CD4-positive, alpha-beta T cell treated with Interleukin-6 for 4 hours (primary cell): ENCODE measurements around the gene NFE2L3.
"Not testable (repeated sequence)": the region's sequence is repeated elsewhere in the genome, so short reads cannot be mapped to it uniquely, and the experiment has no call there.

Experiments used
- DNase-seq: peaks from one replicate; pipeline ENCODE4 v3.0.0-alpha.2; 2020; ENCODE audit warnings: mixed read lengths

Gene NFE2L3

GRCh38 chr7:26187380-26188205, 35.6 kb downstream of the NFE2L3 start:
- DNase-seq, result no peak

GRCh38 chr7:26188206-26188956, 36.4 kb downstream of the NFE2L3 start:
- DNase-seq, result no peak

GRCh38 chr7:26188957-26189541, 37.1 kb downstream of the NFE2L3 start:
- no peak for DNase-seq

- DNase-seq, result no peak
Measured at GRCh38 chr7:26189697-26190096, 37.7 kb downstream of the NFE2L3 start.

GRCh38 chr7:26190417-26190869, 38.4 kb downstream of the NFE2L3 start:
- DNase-seq, result no peak

- no peak for DNase-seq
Measured at GRCh38 chr7:26191233-26191973, 39.4 kb downstream of the NFE2L3 start.

GRCh38 chr7:26191974-26192479, 40.0 kb downstream of the NFE2L3 start:
- DNase-seq, result no peak

- no peak for DNase-seq
Measured at GRCh38 chr7:26192485-26193087, 40.6 kb downstream of the NFE2L3 start.

- no peak for DNase-seq
Measured at GRCh38 chr7:26193432-26194207, 41.6 kb downstream of the NFE2L3 start.

- not testable (repeated sequence) for DNase-seq
Measured at GRCh38 chr7:26194764-26195163, 42.8 kb downstream of the NFE2L3 start.

GRCh38 chr7:26195182-26195581, 43.2 kb downstream of the NFE2L3 start:
- DNase-seq, result no peak

- DNase-seq, result no peak
Measured at GRCh38 chr7:26195867-26196657, 44.1 kb downstream of the NFE2L3 start.

GRCh38 chr7:26197153-26198115, 45.4 kb downstream of the NFE2L3 start:
- DNase-seq, result no peak

GRCh38 chr7:26198133-26198780, 46.3 kb downstream of the NFE2L3 start:
- DNase-seq, result no peak

GRCh38 chr7:26198781-26199169, 46.8 kb downstream of the NFE2L3 start:
- DNase-seq, result no peak

- peak; percentile 76 for DNase-seq
Measured at GRCh38 chr7:26199301-26200037, 47.5 kb downstream of the NFE2L3 start.

- DNase-seq, result peak; percentile 78
Measured at GRCh38 chr7:26200038-26200443, 48.0 kb downstream of the NFE2L3 start.
